A549 treated with Mapracorat at 1 μM for 4 hours (cell line): ENCODE results near the gene UBR2. TPM values are rescaled to one million over a fixed set of nuclear protein-coding genes. Genes with fewer than 3 reads are reported as not detected.

ENCODE experiments used
- total RNA-seq: library from RNA; stranded (reverse); fragments of 200-300 nt; extraction: Qiagen RNA extraction; gene quantifications from 5 replicates; pipeline ENCODE4 v1.2.3, GENCODE V29; 2022

UBR2 gene
- 5.7 to 7.3 TPM (median 6.9 TPM) in 5 replicates for total RNA-seq

GRCh38 chr6:42563697-42564505, at the start of gene UBR2:
UBR2 (plus strand) TSS chr6:42564029; CDS start chr6:42564320, 291 bp downstream.

GRCh38 chr6:42722497-42722896, 158.7 kb downstream of the UBR2 start, which contains the start of gene PRPH2:
PRPH2 (minus strand) TSS chr6:42722597; CDS start chr6:42722334, 263 bp downstream.

Other genes starting within 250 kb of the UBR2 start
- 5.2 to 7.9 TPM (median 7.5 TPM) in 5 replicates for gene TRERF1, start 112.1 kb upstream of the UBR2 start, total RNA-seq
- gene PRPH2, start 158.6 kb downstream of the UBR2 start, total RNA-seq = not detected in 5 replicates
- gene TBCC, start 182.1 kb downstream of the UBR2 start, total RNA-seq = 14.9 to 17.9 TPM (median 16.3 TPM) in 5 replicates
- 2.4 to 3.1 TPM (median 2.8 TPM) in 5 replicates for gene BICRAL, start 218.0 kb downstream of the UBR2 start, total RNA-seq